Measurements from ENCODE around the gene ARMC7.
A peak's percentile ranks its signal among the peaks of the same experiment; 100 is the strongest.
"Not testable (repeated sequence)": the region's sequence is repeated elsewhere in the genome, so short reads cannot be mapped to it uniquely, and the experiment has no call there.

Gene ARMC7

GRCh38 chr17:75109407-75110233 lies at the start of gene ARMC7:
Gene ARMC7 (plus strand): TSS chr17:75109969. CDS start chr17:75110289, 320 bp downstream.
- peak; percentile 82 to 91 (median 82) for DNase-seq (ENCODE audit: low read depth in 3 of 3)

- DNase-seq (ENCODE audit: low read depth in 3 of 3), result no peak
These were observed 49.2 kb upstream of the ARMC7 start for GRCh38 chr17:75060434-75061054.

- DNase-seq (ENCODE audit: low read depth in 3 of 3), result no peak
These were observed 48.7 kb upstream of the ARMC7 start for GRCh38 chr17:75061055-75061438.

- DNase-seq (ENCODE audit: low read depth in 3 of 3), result no peak
These were observed 48.2 kb upstream of the ARMC7 start for GRCh38 chr17:75061618-75062017.

DNA sequence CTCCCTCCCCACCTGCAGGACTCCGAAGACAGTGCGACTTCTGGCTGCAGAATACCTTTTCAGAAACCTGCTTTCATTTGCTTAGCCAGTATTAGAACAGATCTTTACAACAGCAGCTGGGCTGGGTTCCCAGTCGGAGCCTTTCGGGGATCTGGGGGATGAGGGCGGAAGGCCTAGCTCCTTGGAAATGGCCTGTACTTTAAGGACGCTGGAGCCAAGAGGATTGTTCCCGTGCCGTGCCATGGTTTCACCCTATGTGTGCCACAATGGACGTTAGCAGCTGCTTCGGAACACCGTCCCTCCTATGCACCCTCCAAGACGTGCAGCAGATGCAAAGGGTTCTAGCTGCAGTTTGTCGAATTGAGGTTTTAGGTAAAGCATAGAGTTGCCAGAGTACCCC lies 46.6 kb upstream of the ARMC7 start:
- DNase-seq (ENCODE audit: low read depth in 3 of 3), result no peak

- DNase-seq (ENCODE audit: low read depth in 3 of 3), result no peak
These were observed 46.1 kb upstream of the ARMC7 start for GRCh38 chr17:75063626-75064025.

DNA sequence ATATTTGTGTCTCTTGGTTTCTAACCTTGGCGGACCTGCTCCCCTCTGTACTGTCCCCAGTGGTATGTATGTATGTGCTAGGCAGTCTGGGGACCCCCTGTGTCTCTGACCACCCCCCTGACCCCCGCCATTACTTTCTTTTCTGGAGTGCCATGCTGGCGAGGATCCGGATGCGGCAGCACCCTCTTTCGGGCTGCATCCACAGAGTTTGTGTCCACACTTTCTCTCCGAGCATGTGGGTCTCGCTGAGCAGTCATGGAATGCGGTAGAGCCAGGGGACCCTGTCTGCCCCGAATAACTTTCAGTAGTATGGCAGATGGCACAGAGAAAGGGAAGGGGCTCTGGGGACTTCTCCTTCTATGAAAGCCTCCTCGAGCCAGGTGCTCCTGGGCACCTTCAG lies 45.7 kb upstream of the ARMC7 start:
- no peak for DNase-seq (ENCODE audit: low read depth in 3 of 3)

DNA sequence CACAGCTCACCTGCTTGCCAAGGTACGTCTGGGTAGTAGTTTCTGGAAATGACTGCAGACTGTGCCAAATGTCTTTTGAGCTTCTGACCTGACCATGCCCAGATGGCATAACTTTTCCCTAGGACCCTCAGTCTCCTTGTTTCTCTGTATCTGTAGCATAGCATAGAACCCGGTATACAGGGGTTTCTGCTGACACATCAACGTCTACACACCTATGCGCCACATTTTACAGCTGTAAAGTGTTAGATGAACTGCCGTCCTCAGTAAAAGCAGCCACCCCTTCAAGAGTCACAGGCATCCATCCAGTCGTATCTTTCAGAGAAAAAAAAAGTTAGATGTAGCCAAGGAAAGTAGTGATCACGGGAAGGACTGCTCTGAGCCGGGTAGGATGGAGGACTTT lies 45.3 kb upstream of the ARMC7 start:
- no peak for DNase-seq (ENCODE audit: low read depth in 3 of 3)

DNA sequence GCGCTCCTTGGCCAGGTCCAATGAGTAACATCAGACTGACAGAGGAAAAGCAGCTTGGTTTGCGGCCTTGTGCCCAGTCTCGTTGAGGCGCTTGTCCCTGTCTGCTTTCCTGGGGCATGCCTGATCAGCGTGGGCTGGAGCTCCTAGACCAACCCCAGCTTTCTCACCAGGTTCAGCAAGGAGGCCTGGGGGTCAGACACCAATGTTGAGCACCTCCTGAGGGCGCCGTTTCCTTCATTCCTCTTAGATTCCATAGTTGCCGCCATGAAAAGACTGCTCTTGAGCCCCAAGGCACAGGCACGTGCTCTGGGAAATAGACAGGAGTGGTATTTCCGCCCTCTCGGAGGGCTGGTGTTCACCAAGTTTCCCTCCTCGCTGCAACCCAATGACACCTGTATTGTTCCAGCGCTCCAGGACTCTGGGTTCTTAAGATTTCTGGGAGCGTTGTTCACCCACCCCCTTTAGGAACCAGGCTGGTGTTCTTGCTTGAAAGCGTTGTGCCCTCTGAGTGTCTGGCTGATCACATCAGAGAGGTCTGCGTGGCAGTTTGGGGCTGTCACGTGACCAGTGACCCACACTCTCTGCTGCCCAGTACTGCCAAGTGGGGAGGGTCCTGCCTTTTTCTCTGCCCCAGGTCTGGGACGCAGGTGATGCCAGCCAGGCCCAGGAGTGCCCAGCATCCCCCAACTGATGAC lies 44.8 kb upstream of the ARMC7 start:
- DNase-seq (ENCODE audit: low read depth in 3 of 3), result no peak

DNA sequence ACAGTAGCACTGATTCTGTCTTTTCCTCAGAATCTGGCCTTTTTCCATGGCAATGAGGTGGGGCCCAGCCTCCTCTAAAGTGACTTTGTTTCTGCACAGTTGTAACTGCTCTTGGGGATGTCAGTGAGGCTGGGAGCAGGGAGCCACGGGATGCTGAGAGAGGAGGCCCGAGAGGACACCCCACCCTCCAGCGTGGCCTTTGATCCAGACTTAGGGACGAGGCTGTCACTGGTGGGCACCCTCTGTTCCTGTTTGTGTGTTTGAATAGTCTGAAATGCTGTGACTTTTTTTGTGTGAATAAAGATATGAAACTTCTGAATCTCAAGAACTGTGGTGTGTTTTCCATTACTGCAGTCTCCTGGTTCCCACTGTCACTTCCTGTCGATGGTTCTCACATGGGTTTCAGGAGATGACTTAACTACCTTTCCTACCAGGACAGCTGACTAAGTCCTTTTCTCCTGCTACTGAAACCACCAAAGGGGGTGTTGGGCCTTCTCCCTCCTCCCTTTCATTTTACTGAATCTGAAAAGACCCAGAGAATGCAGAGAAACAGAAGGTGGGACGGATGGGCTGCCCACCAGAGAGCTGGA lies 44.1 kb upstream of the ARMC7 start:
- no peak for DNase-seq (ENCODE audit: low read depth in 3 of 3)

DNA sequence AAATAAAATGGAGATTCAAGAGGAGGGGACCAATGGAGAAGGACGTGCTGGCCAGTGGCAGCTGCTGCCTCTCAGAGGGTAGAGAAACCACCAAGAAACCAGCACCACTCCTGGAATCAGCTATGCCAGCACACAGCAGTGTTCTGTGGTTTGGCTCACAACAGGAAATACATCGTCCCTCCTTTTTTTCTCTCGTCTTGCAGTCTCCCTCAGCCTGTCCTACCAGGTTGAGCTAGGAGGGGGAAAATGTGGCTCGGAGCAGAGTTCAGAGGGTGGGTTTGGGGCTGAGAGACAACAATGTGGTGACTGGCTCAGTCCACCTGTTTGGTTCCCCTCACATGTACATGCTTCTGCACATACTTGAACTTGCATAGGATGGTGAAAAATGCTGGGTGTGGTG lies 41.9 kb upstream of the ARMC7 start:
- no peak for DNase-seq (ENCODE audit: low read depth in 3 of 3)

- no peak for DNase-seq (ENCODE audit: low read depth in 3 of 3)
These were observed 41.0 kb upstream of the ARMC7 start for GRCh38 chr17:75068750-75069149.

DNA sequence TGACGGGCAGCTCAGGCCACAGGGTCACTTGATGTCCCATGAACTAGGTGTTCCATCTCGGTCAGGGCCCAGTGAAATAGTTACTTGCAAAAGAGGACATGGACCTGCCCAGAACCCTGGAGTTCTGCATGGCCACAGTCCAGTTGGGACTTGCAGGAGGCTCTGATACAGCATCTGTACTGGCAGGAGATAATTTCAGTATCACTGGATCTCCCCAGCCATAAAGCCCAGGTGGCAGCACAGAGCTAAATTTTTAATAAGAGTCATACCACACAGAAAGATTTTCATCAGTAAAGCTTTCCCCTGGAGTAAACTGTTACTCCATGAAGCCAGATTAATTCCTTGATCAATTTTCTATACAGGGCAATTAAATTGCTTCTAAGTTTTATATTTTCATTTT lies 40.0 kb upstream of the ARMC7 start:
- no peak for DNase-seq (ENCODE audit: low read depth in 3 of 3)

DNA sequence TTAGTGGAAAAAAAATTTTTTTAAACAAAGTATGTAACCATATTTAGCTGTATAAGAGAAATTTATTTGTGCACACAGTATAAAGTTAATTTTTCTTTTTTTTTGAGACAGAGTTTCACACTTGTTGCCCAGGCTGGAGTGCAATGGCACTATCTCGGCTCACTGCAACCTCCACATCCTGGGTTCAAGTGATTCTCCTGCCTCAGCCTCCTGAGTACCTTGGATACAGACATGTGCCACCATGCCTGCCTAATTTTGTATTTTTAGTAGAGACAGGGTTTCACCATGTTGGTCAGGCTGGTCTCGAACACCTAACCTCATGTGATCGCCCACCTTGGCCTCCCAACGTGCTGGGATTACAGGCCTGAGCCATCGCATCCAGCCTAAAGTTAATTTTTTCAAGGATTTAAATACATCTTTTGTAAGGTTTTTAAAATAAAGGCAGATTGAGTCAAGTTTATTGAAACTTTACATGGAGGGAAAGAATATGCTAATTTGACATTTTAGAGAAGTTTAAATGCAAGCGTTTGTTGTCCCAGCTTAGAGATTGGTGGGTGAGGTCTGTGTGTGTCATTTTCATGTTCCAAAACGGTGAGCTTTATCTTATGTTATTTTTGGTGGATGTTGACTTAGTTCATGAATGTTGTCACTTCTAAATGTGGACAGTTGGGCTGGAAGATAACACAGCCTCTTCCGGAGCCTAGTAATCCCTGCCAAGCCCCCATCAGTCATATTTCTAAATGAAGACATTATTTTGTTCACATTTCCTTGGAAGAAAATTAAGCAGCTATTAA lies 38.1 kb upstream of the ARMC7 start:
- not testable (repeated sequence) for DNase-seq (ENCODE audit: low read depth in 3 of 3)

GRCh38 chr17:75072909-75073308 lies 36.9 kb upstream of the ARMC7 start:
- not testable (repeated sequence) for DNase-seq (ENCODE audit: low read depth in 3 of 3)

DNA sequence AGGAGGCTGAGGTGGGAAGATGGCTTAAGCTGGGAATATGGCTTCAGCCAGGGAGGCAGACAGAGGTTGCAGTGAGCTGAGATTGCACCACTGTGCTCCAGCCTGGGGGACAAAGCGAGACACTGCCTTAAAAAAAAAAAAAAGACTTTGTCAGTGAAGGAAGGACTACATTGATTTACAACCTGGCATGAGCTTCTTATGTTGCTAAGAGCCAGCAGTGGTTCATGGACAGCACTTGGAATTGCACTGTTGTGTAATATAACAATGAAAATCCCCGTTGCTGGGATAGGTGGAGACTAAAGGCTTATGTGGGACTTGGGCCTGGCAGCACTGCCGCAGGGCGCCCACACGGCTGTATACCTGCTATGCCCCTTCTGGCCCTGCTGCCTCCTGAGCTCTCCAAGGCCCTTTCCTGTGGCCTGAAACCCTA lies 36.1 kb upstream of the ARMC7 start:
- DNase-seq (ENCODE audit: low read depth in 3 of 3), result no peak

DNA sequence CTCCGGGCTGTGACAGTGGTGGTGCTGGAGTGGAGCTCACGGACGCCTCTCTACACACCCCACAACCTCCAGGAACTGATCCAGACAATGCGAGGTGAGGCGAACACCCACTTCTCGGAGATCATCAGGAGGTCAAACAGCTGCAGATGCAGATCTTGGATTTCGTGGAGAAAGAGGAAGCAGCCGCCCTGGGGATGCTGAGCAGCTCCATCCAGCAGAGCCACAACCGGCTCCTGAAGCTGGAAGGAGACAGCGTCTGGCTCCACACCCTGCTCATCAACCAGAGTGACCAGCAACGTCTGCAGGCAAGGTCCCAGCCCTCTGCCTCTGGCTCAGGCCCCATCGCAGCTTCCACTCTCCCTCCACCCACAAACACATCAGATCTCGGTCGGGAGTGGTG lies 35.2 kb upstream of the ARMC7 start:
- no peak for DNase-seq (ENCODE audit: low read depth in 3 of 3)

DNA sequence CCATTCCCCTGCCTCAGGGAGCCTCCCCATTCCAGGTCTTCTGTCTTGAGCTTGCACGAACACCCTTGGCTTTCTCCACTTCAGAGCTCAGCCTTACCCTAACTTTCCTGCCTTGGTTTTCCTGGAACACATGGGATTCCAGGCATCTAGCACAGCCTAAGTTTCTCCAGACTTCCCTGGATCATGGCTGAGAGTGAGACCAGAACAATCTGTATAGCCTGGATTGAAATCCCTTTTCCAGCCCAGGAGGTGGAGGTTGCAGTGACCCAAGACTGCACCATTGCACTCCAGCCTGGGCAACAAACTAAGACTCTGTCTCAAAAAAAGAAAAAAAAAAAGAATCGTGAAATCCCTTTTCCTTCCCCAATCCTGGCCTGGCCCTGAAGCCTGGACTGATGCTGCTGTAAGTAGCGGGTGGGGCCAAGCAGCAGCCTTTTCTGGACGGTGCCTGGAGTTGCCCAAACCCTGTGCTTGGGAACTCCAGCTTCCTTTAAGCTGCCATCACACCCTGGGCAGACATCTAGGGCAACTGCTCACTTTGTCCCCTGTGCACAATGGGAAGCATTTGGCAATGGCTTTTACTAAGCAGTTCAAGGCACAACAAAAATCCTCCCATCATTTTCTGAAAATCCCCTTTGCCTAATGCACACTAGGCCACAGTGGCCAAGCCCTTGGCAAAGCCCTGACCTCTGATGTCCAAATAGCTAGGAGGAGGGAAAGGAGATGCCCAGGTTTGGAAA lies 34.0 kb upstream of the ARMC7 start:
- DNase-seq (ENCODE audit: low read depth in 3 of 3), result no peak

- no peak for DNase-seq (ENCODE audit: low read depth in 3 of 3)
These were observed 32.7 kb upstream of the ARMC7 start for GRCh38 chr17:75077072-75077495.

GRCh38 chr17:75077496-75078283 lies 32.1 kb upstream of the ARMC7 start:
- peak in 1 of 3 experiments; percentile 29 for DNase-seq (ENCODE audit: low read depth in 3 of 3)
